BLaER1 treated with 17β-estradiol and CSF1 and Interleukin-3, amounts not matched to agents 10 nM and 100 nM (cell line): ENCODE data around the gene OR5H1.
"Not testable (repeated sequence)": the region's sequence is repeated elsewhere in the genome, so short reads cannot be mapped to it uniquely, and the experiment has no call there.

Experiments used
- H3K27ac ChIP-seq, 11 experiments: shearing (Covaris generic); formaldehyde crosslinking; 2 replicates each; pipeline ENCODE4 v1.8.1; 2022
- H3K27me3 ChIP-seq, 11 experiments: shearing (Covaris generic); formaldehyde crosslinking; 2 replicates each; pipeline ENCODE4 v1.8.1; 2022
- H3K36me3 ChIP-seq, 11 experiments: shearing (Covaris generic); formaldehyde crosslinking; 2 replicates each; pipeline ENCODE4 v1.8.1; 2022
- H3K4me1 ChIP-seq, 10 experiments: shearing (Covaris generic); formaldehyde crosslinking; 2 replicates each; pipeline ENCODE4 v1.8.1; 2022
- H3K4me2 ChIP-seq, 11 experiments: shearing (Covaris generic); formaldehyde crosslinking; 2 replicates each; pipeline ENCODE4 v1.8.1; 2022
- H3K4me3 ChIP-seq, 10 experiments: shearing (Covaris generic); formaldehyde crosslinking; 2 replicates each; pipeline ENCODE4 v1.8.1; 2022
- H3K9ac ChIP-seq, 11 experiments: shearing (Covaris generic); formaldehyde crosslinking; 2 replicates each; pipeline ENCODE4 v1.8.1; 2022
- H3K9me3 ChIP-seq, 11 experiments: shearing (Covaris generic); formaldehyde crosslinking; replicated peaks in 1 of 11; 2 replicates each; pipeline ENCODE4 v1.8.1; 2022
- H4K20me1 ChIP-seq, 11 experiments: shearing (Covaris generic); formaldehyde crosslinking; 2 replicates each; pipeline ENCODE4 v1.8.1; 2022
- Cebpa-rat ChIP-seq, 11 experiments: shearing (Covaris generic); IDR thresholded peaks; 2 replicates each; pipeline ENCODE4 v1.8.1; 2022

OR5H1 gene

GRCh38 chr3:98140531-98140930, 10.0 kb downstream of the OR5H1 start:
- Histone ChIP-seq H3K27me3 (no peaks in the 10 kb centered on the region), H3K4me2 (no peak overlapping the region), H3K9ac (no peak overlapping the region), H3K27ac (no peak overlapping the region), H3K36me3 (no peaks in the 10 kb centered on the region), H3K4me3 (no peak overlapping the region), H4K20me1 (no peaks in the 10 kb centered on the region), H3K4me1 (peaks cover 0 to 5% (median 0%) of the 10 kb centered on the region in 10 experiments; a peak in 1 of 20 replicates), H3K9me3 (no peaks in the 10 kb centered on the region)
- no peak for TF ChIP-seq Cebpa-rat (IDR thresholded peaks at IDR 0.05)

GRCh38 chr3:98147179-98147578, 16.7 kb downstream of the OR5H1 start, which contains the start of gene OR5H14:
TSS of gene OR5H14 (plus strand) at chr3:98147479. CDS start at chr3:98149386, 1,907 bp downstream.
- Histone ChIP-seq H3K27ac (no peak within 1 kb of the TSS), H3K27me3 (no peaks in the 10 kb centered on the region), H3K4me2 (no peak within 1 kb of the TSS), H3K36me3 (no peaks in the 10 kb centered on the region), H3K4me3 (no peak within 1 kb of the TSS), H3K4me1 (peaks cover 0 to 5% (median 0%) of the 10 kb centered on the region in 10 experiments; a peak in 1 of 20 replicates), H3K9me3 (0 out of 22 replicates have a peak, but pooled peaks cover 0 to 3% (median 0%) of the 10 kb centered on the region in 11 experiments), H4K20me1 (no peaks in the 10 kb centered on the region), H3K9ac (no peak within 1 kb of the TSS)
- no peak for TF ChIP-seq Cebpa-rat (IDR thresholded peaks at IDR 0.05)

- TF ChIP-seq Cebpa-rat (IDR thresholded peaks at IDR 0.05), result no peak
- Histone ChIP-seq H3K4me3 (no peak overlapping the region), H3K4me1 (no peaks in the 10 kb centered on the region), H3K9me3 (peaks cover 0 to 7% (median 0%) of the 10 kb centered on the region in 11 experiments; a peak in 1 of 22 replicates), H3K4me2 (no peak overlapping the region), H3K9ac (no peak overlapping the region), H3K27me3 (no peaks in the 10 kb centered on the region), H3K36me3 (no peaks in the 10 kb centered on the region), H3K27ac (no peak overlapping the region), H4K20me1 (no peaks in the 10 kb centered on the region)
Measured at GRCh38 chr3:98148751-98149150, 18.2 kb downstream of the OR5H1 start.

- not testable (repeated sequence) for H3K27me3 ChIP-seq, H3K9ac ChIP-seq, H3K9me3 ChIP-seq, H3K27ac ChIP-seq, H4K20me1 ChIP-seq, H3K4me1 ChIP-seq, H3K4me3 ChIP-seq, H3K36me3 ChIP-seq, H3K4me2 ChIP-seq
Measured at GRCh38 chr3:98149456-98149855, 18.9 kb downstream of the OR5H1 start.

- no peaks in the 10 kb centered on the region for H3K27me3 ChIP-seq
- no peak overlapping the region for H3K9ac ChIP-seq
- no peak overlapping the region for H3K27ac ChIP-seq
- H3K4me2 ChIP-seq, result no peak overlapping the region
- H3K36me3 ChIP-seq, result no peaks in the 10 kb centered on the region
- no peak for TF ChIP-seq Cebpa-rat (IDR thresholded peaks at IDR 0.05)
- H4K20me1 ChIP-seq, result no peaks in the 10 kb centered on the region
- H3K4me3 ChIP-seq, result no peak overlapping the region
- no peaks in the 10 kb centered on the region for H3K4me1 ChIP-seq
- peaks cover 0 to 7% (median 0%) of the 10 kb centered on the region in 11 experiments; a peak in 1 of 22 replicates for H3K9me3 ChIP-seq
Measured at GRCh38 chr3:98151241-98151640, 20.7 kb downstream of the OR5H1 start.

GRCh38 chr3:98166396-98166795, 35.9 kb downstream of the OR5H1 start, which contains the start of gene OR5H15:
TSS of gene OR5H15 (plus strand) at chr3:98166696. CDS start at chr3:98168700, 2,004 bp downstream.
- no peaks in the 10 kb centered on the region for H3K4me1 ChIP-seq
- H3K27ac ChIP-seq, result no peak within 1 kb of the TSS
- no peak within 1 kb of the TSS for H3K4me2 ChIP-seq
- no peak within 1 kb of the TSS for H3K4me3 ChIP-seq
- no peak within 1 kb of the TSS for H3K9ac ChIP-seq
- no peaks in the 10 kb centered on the region for H3K36me3 ChIP-seq
- no peaks in the 10 kb centered on the region for H3K9me3 ChIP-seq
- H4K20me1 ChIP-seq, result no peaks in the 10 kb centered on the region
- no peaks in the 10 kb centered on the region for H3K27me3 ChIP-seq
- TF ChIP-seq Cebpa-rat (IDR thresholded peaks at IDR 0.05), result no peak

- no peak overlapping the region for H3K27ac ChIP-seq
Measured at GRCh38 chr3:98171071-98171470, 40.5 kb downstream of the OR5H1 start.

GRCh38 chr3:98172621-98173020, 42.1 kb downstream of the OR5H1 start:
- Histone ChIP-seq H3K27ac (no peak overlapping the region), H3K36me3 (no peaks in the 10 kb centered on the region), H3K4me1 (no peaks in the 10 kb centered on the region), H3K27me3 (no peaks in the 10 kb centered on the region), H3K4me2 (no peak overlapping the region), H3K9ac (no peak overlapping the region), H3K9me3 (no peaks in the 10 kb centered on the region), H4K20me1 (no peaks in the 10 kb centered on the region), H3K4me3 (no peak overlapping the region)
- TF ChIP-seq Cebpa-rat (IDR thresholded peaks at IDR 0.05), result no peak

More at GRCh38 chr3:98171071-98171470, 40.5 kb downstream of the OR5H1 start:
- Histone ChIP-seq H3K4me3 (no peak overlapping the region), H3K27me3 (no peaks in the 10 kb centered on the region), H3K4me1 (no peaks in the 10 kb centered on the region), H3K9ac (no peak overlapping the region), H3K9me3 (no peaks in the 10 kb centered on the region), H3K36me3 (no peaks in the 10 kb centered on the region), H3K4me2 (no peak overlapping the region), H4K20me1 (no peaks in the 10 kb centered on the region)
- no peak for TF ChIP-seq Cebpa-rat (IDR thresholded peaks at IDR 0.05)

GRCh38 chr3:98180319-98180890, 49.9 kb downstream of the OR5H1 start:
- Histone ChIP-seq H3K27me3 (no peaks in the 10 kb centered on the region), H3K4me1 (peaks cover 0 to 3% (median 0%) of the 10 kb centered on the region in 10 experiments; a peak in 2 of 20 replicates), H4K20me1 (no peaks in the 10 kb centered on the region), H3K27ac (no peak overlapping the region), H3K9ac (no peak overlapping the region), H3K9me3 (no peaks in the 10 kb centered on the region), H3K4me3 (no peak overlapping the region), H3K4me2 (no peak overlapping the region; a peak in 1 of 22 replicates), H3K36me3 (no peaks in the 10 kb centered on the region)
- TF ChIP-seq Cebpa-rat (IDR thresholded peaks at IDR 0.05), result no peak

- Histone ChIP-seq H3K9ac (no peak overlapping the region), H3K36me3 (no peaks in the 10 kb centered on the region), H3K27me3 (no peaks in the 10 kb centered on the region), H3K27ac (no peak overlapping the region), H3K9me3 (no peaks in the 10 kb centered on the region), H3K4me2 (no peak overlapping the region), H3K4me3 (no peak overlapping the region), H3K4me1 (peaks cover 0 to 3% (median 0%) of the 10 kb centered on the region in 10 experiments; a peak in 2 of 20 replicates), H4K20me1 (no peaks in the 10 kb centered on the region)
- TF ChIP-seq Cebpa-rat (IDR thresholded peaks at IDR 0.05), result no peak
Measured at GRCh38 chr3:98182196-98182595, 51.7 kb downstream of the OR5H1 start.
